ENCODE data around the gene BPI.

DNA sequence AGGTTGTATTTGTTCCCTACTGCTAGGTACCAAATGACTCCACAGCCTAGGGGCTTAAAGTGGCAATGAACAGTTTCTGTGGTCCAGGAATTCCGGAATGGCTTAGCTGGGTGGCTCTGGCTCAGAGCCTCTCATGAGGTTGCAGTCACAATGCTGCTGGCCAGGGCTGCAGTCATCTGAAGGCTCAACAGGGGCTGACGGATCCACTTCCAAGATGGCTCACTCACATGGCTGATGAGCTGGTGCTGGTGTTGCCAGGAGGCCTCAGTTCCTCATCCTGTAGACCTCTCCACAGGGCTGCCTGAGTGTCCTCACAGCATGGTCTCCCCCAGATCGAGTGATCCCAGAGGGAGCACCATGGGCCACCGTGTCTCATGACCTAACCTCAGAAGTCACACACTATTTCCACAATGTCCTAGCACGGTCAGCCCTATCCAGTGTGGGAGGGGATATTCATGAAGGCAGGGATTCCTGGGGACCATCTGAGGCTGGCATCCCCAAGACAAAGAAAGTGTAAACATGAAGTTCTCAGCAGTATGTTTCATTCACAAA, 19.0 kb upstream of the BPI start:
- TF ChIP-seq, protein P1, sequence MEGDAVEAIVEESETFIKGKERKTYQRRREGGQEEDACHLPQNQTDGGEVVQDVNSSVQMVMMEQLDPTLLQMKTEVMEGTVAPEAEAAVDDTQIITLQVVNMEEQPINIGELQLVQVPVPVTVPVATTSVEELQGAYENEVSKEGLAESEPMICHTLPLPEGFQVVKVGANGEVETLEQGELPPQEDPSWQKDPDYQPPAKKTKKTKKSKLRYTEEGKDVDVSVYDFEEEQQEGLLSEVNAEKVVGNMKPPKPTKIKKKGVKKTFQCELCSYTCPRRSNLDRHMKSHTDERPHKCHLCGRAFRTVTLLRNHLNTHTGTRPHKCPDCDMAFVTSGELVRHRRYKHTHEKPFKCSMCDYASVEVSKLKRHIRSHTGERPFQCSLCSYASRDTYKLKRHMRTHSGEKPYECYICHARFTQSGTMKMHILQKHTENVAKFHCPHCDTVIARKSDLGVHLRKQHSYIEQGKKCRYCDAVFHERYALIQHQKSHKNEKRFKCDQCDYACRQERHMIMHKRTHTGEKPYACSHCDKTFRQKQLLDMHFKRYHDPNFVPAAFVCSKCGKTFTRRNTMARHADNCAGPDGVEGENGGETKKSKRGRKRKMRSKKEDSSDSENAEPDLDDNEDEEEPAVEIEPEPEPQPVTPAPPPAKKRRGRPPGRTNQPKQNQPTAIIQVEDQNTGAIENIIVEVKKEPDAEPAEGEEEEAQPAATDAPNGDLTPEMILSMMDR (IDR thresholded peaks at IDR 0.05; ENCODE audit: insufficient read depth, low read length): no peak
- no peak for TF ChIP-seq SPI1 (IDR thresholded peaks at IDR 0.05; ENCODE audit: borderline replicate concordance, low read depth)
- TF ChIP-seq REST (IDR thresholded peaks at IDR 0.05; ENCODE audit: insufficient replicate concordance, low read depth): no peak

Measured in HL-60 (cell line).